Breast epithelium (tissue), 4 donors: ENCODE data around the gene KLHL6. TPM values are rescaled to one million over a fixed set of nuclear protein-coding genes. Genes with fewer than 3 reads are reported as not detected.
"Not testable (repeated sequence)": the region's sequence is repeated elsewhere in the genome, so short reads cannot be mapped to it uniquely, and the experiment has no call there.

Source experiments
- DNase-seq, 2 donors: peaks; one replicate each; pipeline ENCODE4 v3.0.0-alpha.2; 2019; ENCODE audit warnings: low spot score in 2 of 2
- H3K27ac ChIP-seq, 2 donors: fragments of 200-600 bp; sonication (generic) in 1 of 2; one replicate each; pipeline ENCODE4 v1.5.1; 2016 to 2019; ENCODE audit warnings: mild to moderate bottlenecking in 1 of 2
- H3K27me3 ChIP-seq, 2 donors: fragments of 200-600 bp; sonication (generic) in 1 of 2; one replicate each; pipeline versions ENCODE4 v1.5.1 to v1.6.0; 2017 to 2019; ENCODE audit warnings: control low read depth in 1 of 2, mild to moderate bottlenecking in 1 of 2
- H3K36me3 ChIP-seq: fragments of 200-600 bp; one replicate; pipeline ENCODE4 v1.5.1; 2019
- H3K4me1 ChIP-seq, 2 donors: fragments of 200-600 bp; sonication (generic); one replicate each; pipeline ENCODE4 v1.5.1; 2016 to 2019; ENCODE audit warnings: control low read depth in 1 of 2
- H3K4me3 ChIP-seq, 3 donors: fragments of 200-600 bp; sonication (generic); 1 replicate in 2 of 3; 2 replicates in 1 of 3; pipeline ENCODE4 v1.5.1; 2016 to 2019; ENCODE audit warnings: mild to moderate bottlenecking in 3 of 3, moderate library complexity in 2 of 3
- H3K9me3 ChIP-seq, 2 donors: fragments of 200-600 bp; sonication (generic) in 1 of 2; one replicate each; pipeline ENCODE4 v1.5.1; 2016 to 2019; ENCODE audit warnings: control low read depth in 1 of 2
- CTCF ChIP-seq, 3 donors: fragments of 450-650 bp; IDR thresholded peaks; one replicate each; pipeline ENCODE4 v1.5.1; 2016 to 2017; ENCODE audit warnings: antibody characterized with exemption in 3 of 3, mild to moderate bottlenecking in 3 of 3, moderate library complexity in 3 of 3
- POLR2A ChIP-seq: fragments of 450-650 bp; IDR thresholded peaks from one replicate; pipeline ENCODE4 v1.6.1; 2016; ENCODE audit warnings: antibody characterized with exemption, mild to moderate bottlenecking, moderate library complexity
- POLR2AphosphoS5 ChIP-seq, 3 donors: sonication (generic); formaldehyde crosslinking; IDR thresholded peaks; one replicate each; pipeline ENCODE4 v1.6.1; 2017; ENCODE audit warnings: antibody characterized with exemption in 3 of 3
- intact Hi-C: fragments of 100-400 bp; cut with DNase I; formaldehyde crosslinking; loops from one replicate; pipeline ENCODE4 v1.15.1; 2023; ENCODE audit warnings: low total_unique reads
- total RNA-seq, 3 donors: library from RNA; depleted of rRNA; stranded (reverse); fragments of >200 nt; gene quantifications; one replicate each; pipeline ENCODE4 v1.1.0, GENCODE V29; 2016

The KLHL6 gene
- total RNA-seq, 3 donors from 2014 or later = 2.7 to 7.9 (median 4.3) TPM

DNA sequence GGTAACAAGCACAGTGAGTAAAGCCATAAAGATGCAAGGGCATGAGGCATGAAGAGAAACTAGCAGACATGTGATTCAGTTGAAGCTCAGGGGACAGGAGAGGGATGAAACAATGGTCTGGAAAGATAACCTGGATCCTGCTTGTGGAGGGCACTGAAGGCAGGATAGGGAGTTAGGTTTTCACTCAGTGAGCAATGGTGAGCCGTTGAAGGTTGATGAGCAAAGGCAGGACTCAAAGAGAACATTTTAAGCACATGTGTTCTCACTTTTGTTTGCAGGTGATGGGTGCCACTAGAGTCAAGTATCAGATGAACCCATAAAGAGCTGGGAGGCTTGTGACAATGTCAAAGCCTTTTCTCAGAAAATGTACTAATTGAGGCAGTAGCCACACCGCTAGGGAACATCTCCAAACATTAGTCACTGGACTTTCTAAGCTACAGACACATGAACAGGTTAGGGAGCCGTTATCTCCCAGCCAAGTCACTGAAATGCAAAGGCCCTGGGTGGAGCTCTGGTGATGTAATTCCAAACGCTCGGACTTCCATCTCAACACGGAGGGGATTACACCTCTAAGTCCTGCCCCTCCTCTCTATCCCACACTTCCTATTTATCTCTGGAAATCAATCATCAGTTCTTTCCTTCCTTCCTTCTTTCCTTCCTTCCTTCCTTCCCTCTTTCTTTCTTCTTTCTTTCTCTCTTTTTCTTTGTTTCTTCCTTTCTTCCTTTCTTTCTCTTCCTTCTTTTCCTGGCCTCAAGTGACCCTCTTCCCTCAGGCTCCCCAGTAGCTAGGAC lies 22.7 kb downstream of the KLHL6 start:
- no peaks in the 10 kb centered on the region for H3K36me3 ChIP-seq
- no peak overlapping the region for H3K4me3 ChIP-seq
- DNase-seq = no peak
- no peak overlapping the region for H3K27ac ChIP-seq
- H3K9me3 ChIP-seq = no peaks in the 10 kb centered on the region
- TF ChIP-seq CTCF (IDR thresholded peaks at IDR 0.05) (no peak), POLR2AphosphoS5 (IDR thresholded peaks at IDR 0.05) (no peak), POLR2A (no peak)
- no peaks in the 10 kb centered on the region for H3K4me1 ChIP-seq
- intact Hi-C loops = no loop called here
- H3K27me3 ChIP-seq = no peaks in the 10 kb centered on the region

- intact Hi-C loops = no loop called here
- TF ChIP-seq POLR2AphosphoS5 (IDR thresholded peaks at IDR 0.05) (no peak), POLR2A (no peak), CTCF (IDR thresholded peaks at IDR 0.05) (no peak)
- no peak overlapping the region for H3K27ac ChIP-seq
Observed at GRCh38 chr3:183529717-183530116, 25.8 kb downstream of the KLHL6 start.

GRCh38 chr3:183529185-183529584 lies 26.3 kb downstream of the KLHL6 start:
- intact Hi-C loops = no loop called here
- TF ChIP-seq CTCF (IDR thresholded peaks at IDR 0.05) (no peak), POLR2A (no peak), POLR2AphosphoS5 (IDR thresholded peaks at IDR 0.05) (no peak)
- no peak for DNase-seq
- Histone ChIP-seq H3K36me3 (no peaks in the 10 kb centered on the region), H3K27me3 (no peaks in the 10 kb centered on the region), H3K4me1 (no peaks in the 10 kb centered on the region), H3K4me3 (no peak overlapping the region), H3K27ac (no peak overlapping the region), H3K9me3 (no peaks in the 10 kb centered on the region)

More at GRCh38 chr3:183529717-183530116, 25.8 kb downstream of the KLHL6 start:
- DNase-seq = no peak
- H3K9me3 ChIP-seq = no peaks in the 10 kb centered on the region
- no peaks in the 10 kb centered on the region for H3K36me3 ChIP-seq
- no peak overlapping the region for H3K4me3 ChIP-seq
- no peaks in the 10 kb centered on the region for H3K27me3 ChIP-seq
- no peaks in the 10 kb centered on the region for H3K4me1 ChIP-seq

- H3K27me3 ChIP-seq, H3K9me3 ChIP-seq, H3K4me1 ChIP-seq, intact Hi-C loops, H3K36me3 ChIP-seq, H3K4me3 ChIP-seq, DNase-seq, H3K27ac ChIP-seq: not testable (repeated sequence)
Observed at GRCh38 chr3:183528758-183529157, 26.7 kb downstream of the KLHL6 start.

DNA sequence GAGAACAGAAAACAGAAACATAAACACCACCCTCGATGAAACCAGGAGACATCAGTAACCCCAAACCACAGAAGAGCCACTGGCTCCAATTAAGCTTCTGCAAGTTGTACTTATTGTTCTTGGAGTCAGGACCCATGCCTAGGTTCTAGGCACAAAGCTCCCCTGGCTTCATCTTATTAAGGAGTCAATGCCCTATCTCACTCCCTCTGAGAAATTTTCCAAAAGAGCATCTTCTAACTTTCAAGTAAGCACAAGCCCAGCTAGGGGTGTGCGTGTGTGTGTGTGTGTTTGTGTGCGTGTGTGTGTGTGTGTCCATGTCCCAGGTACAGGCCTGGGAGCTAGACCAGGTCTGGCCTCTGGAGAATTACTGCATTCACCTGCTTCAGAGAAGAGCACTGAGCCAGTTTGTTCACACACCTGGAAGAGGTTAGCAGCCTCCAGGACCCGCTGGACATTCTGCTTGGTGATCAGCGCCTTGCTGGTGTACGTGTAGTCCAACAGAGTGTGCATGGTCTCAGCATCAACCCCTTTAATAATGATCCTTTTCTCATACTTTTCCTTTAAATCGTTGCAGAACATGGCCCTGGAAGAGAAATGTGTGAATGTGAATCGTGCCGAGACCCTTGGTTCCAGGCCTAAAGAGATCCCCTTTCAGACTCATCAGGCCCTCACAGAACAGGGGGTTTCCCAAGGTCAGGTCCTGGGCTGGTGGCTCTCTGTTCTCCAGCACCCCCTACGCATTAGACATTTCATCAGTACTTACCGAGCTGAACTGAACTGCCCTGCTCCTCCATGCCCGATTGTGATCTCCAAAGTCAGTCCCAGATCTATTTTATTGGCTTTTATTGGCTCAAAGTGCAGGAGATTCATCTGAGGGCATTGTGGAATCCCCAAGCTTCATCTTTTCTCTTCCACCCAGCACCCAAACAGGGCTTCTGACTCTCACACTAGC lies 27.8 kb downstream of the KLHL6 start:
- Histone ChIP-seq H3K36me3 (no peaks in the 10 kb centered on the region), H3K4me3 (no peak overlapping the region), H3K4me1 (no peaks in the 10 kb centered on the region), H3K27me3 (no peaks in the 10 kb centered on the region), H3K9me3 (no peaks in the 10 kb centered on the region), H3K27ac (no peak overlapping the region)
- no peak for DNase-seq
- intact Hi-C loops = no loop called here
- TF ChIP-seq CTCF (IDR thresholded peaks at IDR 0.05) (no peak), POLR2A (no peak), POLR2AphosphoS5 (IDR thresholded peaks at IDR 0.05) (no peak)
